Mesenchymal stem cell (in vitro differentiated cells and primary cell): ENCODE data around the gene PRKD1.

ENCODE experiments used
- DNase-seq: peaks from one replicate; pipeline ENCODE4 v3.0.0-alpha.2; 2013
- H2AFZ ChIP-seq: one replicate; pipeline ENCODE4 v1.6.1; 2013; ENCODE audit warnings: low read depth, mild to moderate bottlenecking, control low read depth, inconsistent platforms, low read length, moderate library complexity
- H2AK5ac ChIP-seq: 2 replicates; pipeline ENCODE4 v1.6.1; 2013; ENCODE audit warnings: low read length, moderate library complexity, mild to moderate bottlenecking, inconsistent platforms; ENCODE audit not compliant: severe bottlenecking
- H2BK120ac ChIP-seq: one replicate; pipeline ENCODE4 v1.6.1; 2013; ENCODE audit warnings: low read depth, mild to moderate bottlenecking, inconsistent platforms, low read length, moderate library complexity
- H2BK12ac ChIP-seq, 2 experiments: one replicate each; pipeline ENCODE4 v1.6.1; 2013; ENCODE audit warnings: inconsistent platforms in 2 of 2, low read length in 2 of 2, mild to moderate bottlenecking in 2 of 2, moderate library complexity in 2 of 2, control low read depth in 1 of 2
- H2BK15ac ChIP-seq: one replicate; pipeline ENCODE4 v1.6.1; 2013; ENCODE audit warnings: mild to moderate bottlenecking, low read depth, inconsistent platforms; ENCODE audit not compliant: poor library complexity, severe bottlenecking
- H2BK5ac ChIP-seq: 2 replicates; pipeline ENCODE4 v1.6.1; 2013; ENCODE audit warnings: low read depth, mild to moderate bottlenecking, low read length, control low read depth, inconsistent platforms; ENCODE audit not compliant: poor library complexity, severe bottlenecking
- H3K14ac ChIP-seq, 2 experiments: one replicate each; pipeline ENCODE4 v1.6.1; 2013; ENCODE audit warnings: inconsistent platforms in 2 of 2, low read length in 2 of 2, control low read depth in 1 of 2, mild to moderate bottlenecking in 1 of 2, moderate library complexity in 1 of 2
- H3K18ac ChIP-seq, 2 experiments: one replicate each; pipeline ENCODE4 v1.6.1; 2013; ENCODE audit warnings: inconsistent platforms in 2 of 2, low read length in 2 of 2, control low read depth in 1 of 2, low read depth in 1 of 2, mild to moderate bottlenecking in 1 of 2
- H3K23ac ChIP-seq, 2 experiments: one replicate each; pipeline ENCODE4 v1.6.1; 2013; ENCODE audit warnings: inconsistent platforms in 2 of 2, low read length in 2 of 2, mild to moderate bottlenecking in 2 of 2, moderate library complexity in 2 of 2, control low read depth in 1 of 2
- H3K27ac ChIP-seq: 2 replicates; pipeline ENCODE4 v1.5.1; 2013; ENCODE audit warnings: mild to moderate bottlenecking, moderate library complexity, low read length, control low read depth, inconsistent platforms; ENCODE audit not compliant: poor library complexity, severe bottlenecking
- H3K27me3 ChIP-seq, 2 experiments: 2 replicates each; pipeline versions ENCODE4 v1.6.1 to v1.7.0; 2013; ENCODE audit warnings: low read length in 2 of 2, mild to moderate bottlenecking in 2 of 2, moderate library complexity in 2 of 2, control low read depth in 1 of 2, inconsistent platforms in 1 of 2; ENCODE audit not compliant: control insufficient read depth in 1 of 2, insufficient read depth in 1 of 2
- H3K36me3 ChIP-seq, 2 experiments: 2 replicates each; pipeline versions ENCODE4 v1.6.1 to v1.7.0; 2013; ENCODE audit warnings: low read length in 2 of 2, control low read depth in 1 of 2, inconsistent platforms in 1 of 2, low read depth in 1 of 2, mild to moderate bottlenecking in 1 of 2; ENCODE audit not compliant: insufficient read depth in 2 of 2, control insufficient read depth in 1 of 2
- H3K4ac ChIP-seq, 2 experiments: one replicate each; pipeline ENCODE4 v1.6.1; 2013; ENCODE audit warnings: inconsistent platforms in 2 of 2, low read length in 2 of 2, mild to moderate bottlenecking in 2 of 2, moderate library complexity in 2 of 2, control low read depth in 1 of 2, low read depth in 1 of 2
- H3K4me1 ChIP-seq: 2 replicates; pipeline ENCODE4 v1.6.1; 2013; ENCODE audit warnings: low read depth, low read length, control low read depth; ENCODE audit not compliant: control insufficient read depth, insufficient read depth
- H3K4me2 ChIP-seq: 2 replicates; pipeline ENCODE4 v1.6.1; 2013; ENCODE audit warnings: low read length, mild to moderate bottlenecking, inconsistent platforms; ENCODE audit not compliant: poor library complexity, severe bottlenecking
- H3K4me3 ChIP-seq, 2 experiments: 2 replicates each; pipeline versions ENCODE4 v1.5.1 to v1.7.0; 2013; ENCODE audit warnings: low read length in 2 of 2, mild to moderate bottlenecking in 2 of 2, control low read depth in 1 of 2, low read depth in 1 of 2; ENCODE audit not compliant: insufficient read depth in 1 of 2
- H3K79me1 ChIP-seq: replicated peaks from 2 replicates; pipeline ENCODE4 v1.6.1; 2013; ENCODE audit warnings: mild to moderate bottlenecking, control low read depth, low read length, inconsistent platforms; ENCODE audit not compliant: poor library complexity, severe bottlenecking
- H3K9ac ChIP-seq: 2 replicates; pipeline ENCODE4 v1.7.0; 2013; ENCODE audit warnings: mild to moderate bottlenecking, low read length, moderate library complexity
- H3K9me3 ChIP-seq: 2 replicates; pipeline ENCODE4 v1.7.0; 2013; ENCODE audit warnings: mild to moderate bottlenecking, low read length; ENCODE audit not compliant: control insufficient read depth
- H4K8ac ChIP-seq: one replicate; pipeline ENCODE4 v1.6.1; 2013; ENCODE audit warnings: inconsistent platforms, mild to moderate bottlenecking, low read length, moderate library complexity
- H4K91ac ChIP-seq: one replicate; pipeline ENCODE4 v1.6.1; 2013; ENCODE audit warnings: mild to moderate bottlenecking, low read length, inconsistent platforms
- WGBS: methylation state at CpG from one replicate; pipeline ENCODE4 v1.1.7; 2013; ENCODE audit warnings: mixed read lengths; 5-methylcytosine and 5-hydroxymethylcytosine counted together

PRKD1 gene

DNA sequence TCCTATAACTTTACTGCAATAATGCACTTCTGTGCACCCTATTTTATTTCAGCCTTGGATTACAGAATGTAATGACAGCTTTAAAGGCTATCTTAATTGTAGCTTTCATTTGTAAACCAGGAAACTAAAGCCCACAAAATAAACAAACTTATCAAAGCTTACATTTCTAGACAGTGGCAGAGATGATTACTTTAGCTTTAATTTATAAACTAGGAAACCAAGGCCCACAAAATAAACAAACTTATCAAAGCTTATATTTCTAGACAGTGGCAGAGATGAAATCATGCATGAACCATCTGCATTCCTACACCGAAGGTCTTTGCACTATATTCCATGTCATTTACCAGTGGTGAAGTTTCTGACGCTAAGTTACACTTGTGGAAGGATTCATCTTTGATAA, 74.4 kb downstream of the PRKD1 start:
- no peaks in the 10 kb centered on the region for H3K36me3 ChIP-seq
- H3K27me3 ChIP-seq: no peaks in the 10 kb centered on the region
- no peak overlapping the region for H3K18ac ChIP-seq
- H3K4ac ChIP-seq: no peak overlapping the region
- H3K4me2 ChIP-seq: no peak overlapping the region
- no peak overlapping the region for H3K23ac ChIP-seq
- H3K4me3 ChIP-seq: no peak overlapping the region
- DNase-seq: peak; percentile 57
- H3K79me1 ChIP-seq: peaks cover 5% of the 10 kb centered on the region
- no peak overlapping the region for H3K27ac ChIP-seq
- no peaks in the 10 kb centered on the region for H3K9me3 ChIP-seq
- H2AK5ac ChIP-seq: no peak overlapping the region
- H3K4me1 ChIP-seq: no peaks in the 10 kb centered on the region
- H3K9ac ChIP-seq: no peak overlapping the region
- H2BK15ac ChIP-seq: no peak overlapping the region
- H4K8ac ChIP-seq: no peak overlapping the region
- no peak overlapping the region for H2BK12ac ChIP-seq
- no peak overlapping the region for H2AFZ ChIP-seq
- H2BK5ac ChIP-seq: no peak overlapping the region
- no peak overlapping the region for H2BK120ac ChIP-seq
- H3K14ac ChIP-seq: no peak overlapping the region
- no peak overlapping the region for H4K91ac ChIP-seq
- WGBS: 33% methylated on average over 2 of the region's 2 CpGs

- H3K4me2 ChIP-seq: no peak overlapping the region
- H3K36me3 ChIP-seq: no peaks in the 10 kb centered on the region
- H3K9ac ChIP-seq: no peak overlapping the region
- H3K79me1 ChIP-seq: peaks cover 7% of the 10 kb centered on the region
- H2BK120ac ChIP-seq: no peak overlapping the region
- H3K4ac ChIP-seq: no peak overlapping the region
- no peak overlapping the region for H2AK5ac ChIP-seq
- 64% methylated on average over 3 of the region's 3 CpGs for WGBS
- H3K18ac ChIP-seq: no peak overlapping the region
- DNase-seq: peak; percentile 64
- H3K4me3 ChIP-seq: no peak overlapping the region
- no peaks in the 10 kb centered on the region for H3K27me3 ChIP-seq
- H2BK15ac ChIP-seq: no peak overlapping the region
- H3K14ac ChIP-seq: no peak overlapping the region
- H2AFZ ChIP-seq: no peak overlapping the region
- no peak overlapping the region for H3K27ac ChIP-seq
- no peak overlapping the region for H2BK12ac ChIP-seq
- H3K9me3 ChIP-seq: no peaks in the 10 kb centered on the region
- no peak overlapping the region for H2BK5ac ChIP-seq
- H4K8ac ChIP-seq: no peak overlapping the region
- H3K23ac ChIP-seq: no peak overlapping the region
- no peak overlapping the region for H4K91ac ChIP-seq
- peaks cover 2% of the 10 kb centered on the region for H3K4me1 ChIP-seq
Observed at GRCh38 chr14:29851397-29851796, 76.2 kb downstream of the PRKD1 start.

GRCh38 chr14:29847056-29847380, 80.6 kb downstream of the PRKD1 start:
- Histone ChIP-seq H3K9ac (no peak overlapping the region), H3K27me3 (no peaks in the 10 kb centered on the region), H2BK15ac (no peak overlapping the region), H3K4ac (no peak overlapping the region), H2AK5ac (no peak overlapping the region), H2BK120ac (no peak overlapping the region), H4K91ac (no peak overlapping the region), H3K4me2 (no peak overlapping the region), H3K36me3 (no peaks in the 10 kb centered on the region), H2AFZ (no peak overlapping the region), H3K14ac (no peak overlapping the region), H3K79me1 (peaks cover 4% of the 10 kb centered on the region), H3K23ac (no peak overlapping the region), H2BK5ac (no peak overlapping the region), H2BK12ac (no peak overlapping the region), H3K27ac (peak overlapping the region; percentile 16), H3K4me1 (peaks cover 4% of the 10 kb centered on the region), H4K8ac (no peak overlapping the region), H3K18ac (no peak overlapping the region), H3K4me3 (no peak overlapping the region), H3K9me3 (peaks cover 3% of the 10 kb centered on the region)
- DNase-seq: no peak

GRCh38 chr14:29846339-29847055, 81.2 kb downstream of the PRKD1 start:
- no peaks in the 10 kb centered on the region for H3K36me3 ChIP-seq
- H3K9ac ChIP-seq: no peak overlapping the region
- peaks cover 4% of the 10 kb centered on the region for H3K4me1 ChIP-seq
- H3K18ac ChIP-seq: peak overlapping the region in 1 of 2 experiments; percentile 52
- peak overlapping the region; percentile 69 for H2AK5ac ChIP-seq
- no peak overlapping the region for H4K91ac ChIP-seq
- peak overlapping the region in 1 of 2 experiments; percentile 15 for H3K4ac ChIP-seq
- peak overlapping the region in 1 of 2 experiments; percentile 86 for H3K14ac ChIP-seq
- H4K8ac ChIP-seq: no peak overlapping the region
- no peak overlapping the region for H2BK5ac ChIP-seq
- H3K27ac ChIP-seq: peak overlapping the region; percentile 33
- H3K27me3 ChIP-seq: no peaks in the 10 kb centered on the region
- no peak overlapping the region for H2BK12ac ChIP-seq
- peaks cover 4% of the 10 kb centered on the region for H3K79me1 ChIP-seq
- no peak for DNase-seq
- no peak overlapping the region for H3K4me2 ChIP-seq
- no peak overlapping the region for H3K23ac ChIP-seq
- H3K9me3 ChIP-seq: peaks cover 3% of the 10 kb centered on the region
- 75% methylated on average over 2 of the region's 2 CpGs for WGBS
- no peak overlapping the region for H2BK15ac ChIP-seq
- H2BK120ac ChIP-seq: no peak overlapping the region
- no peak overlapping the region for H3K4me3 ChIP-seq
- no peak overlapping the region for H2AFZ ChIP-seq
